Panc1 (cell line): ENCODE data around the gene SLCO2A1.

ENCODE experiments used
- CTCF ChIP-seq: fragments of 450-650 bp; IDR thresholded peaks from 2 replicates; pipeline ENCODE4 v1.5.1; 2017; ENCODE audit warnings: mild to moderate bottlenecking
- POLR2AphosphoS5 ChIP-seq: IDR thresholded peaks from 2 replicates; pipeline ENCODE4 v1.6.1; 2012; ENCODE audit warnings: mild to moderate bottlenecking, low read depth, low read length, moderate library complexity
- REST ChIP-seq, 2 experiments: IDR thresholded peaks; 2 replicates each; pipeline ENCODE4 v1.6.1; 2011 to 2012; ENCODE audit warnings: low read depth in 2 of 2, control low read depth in 1 of 2, low read length in 1 of 2, mild to moderate bottlenecking in 1 of 2, moderate library complexity in 1 of 2; ENCODE audit not compliant: insufficient read depth in 1 of 2
- SIN3A ChIP-seq: IDR thresholded peaks from 2 replicates; pipeline ENCODE4 v1.6.1; 2012; ENCODE audit warnings: low read depth, mild to moderate bottlenecking, low read length, moderate library complexity, borderline replicate concordance; ENCODE audit not compliant: insufficient read depth
- TCF7L2 ChIP-seq: IDR thresholded peaks from 2 replicates; pipeline ENCODE4 v1.6.1; 2011; ENCODE audit warnings: mild to moderate bottlenecking, low read depth, low read length, inconsistent platforms

- no peak for TF ChIP-seq CTCF
- no peak for TF ChIP-seq POLR2AphosphoS5
- no peak for TF ChIP-seq SIN3A
- no peak for TF ChIP-seq TCF7L2
- no peak for TF ChIP-seq REST (IDR thresholded peaks at IDR 0.05; ENCODE audit: insufficient read depth in 1 of 2, low read depth in 2 of 2, low read length in 1 of 2)
Measured at GRCh38 chr3:133988631-133989161, 41.0 kb downstream of the SLCO2A1 start.
